Right kidney (tissue), 1 donor: ENCODE results near the gene FGFBP2.
"Not testable (repeated sequence)": the region's sequence is repeated elsewhere in the genome, so short reads cannot be mapped to it uniquely, and the experiment has no call there.

Source experiments
- DNase-seq: peaks from one replicate; pipeline ENCODE4 v3.0.0-alpha.2; 2016

FGFBP2 gene

DNA sequence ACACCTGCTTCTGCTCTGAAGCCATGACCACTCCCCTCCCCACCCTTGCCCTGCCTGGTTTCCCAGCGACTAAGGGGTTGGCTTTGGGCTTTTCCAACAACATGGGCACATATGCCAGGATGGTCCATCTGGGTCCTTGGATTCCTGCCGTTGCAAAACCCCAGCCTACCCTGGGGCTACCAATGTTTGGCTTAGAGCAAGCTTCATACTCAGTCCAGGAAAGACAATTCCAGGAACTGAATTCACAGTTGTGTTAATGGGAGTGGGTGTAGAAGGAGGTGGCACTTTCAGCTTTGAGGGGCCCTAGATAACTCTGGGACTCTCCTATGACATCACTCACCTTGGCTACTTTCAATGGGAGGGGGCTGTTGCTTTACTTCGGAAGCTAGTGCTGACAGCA lies 33.4 kb downstream of the FGFBP2 start:
- DNase-seq, result no peak

DNA sequence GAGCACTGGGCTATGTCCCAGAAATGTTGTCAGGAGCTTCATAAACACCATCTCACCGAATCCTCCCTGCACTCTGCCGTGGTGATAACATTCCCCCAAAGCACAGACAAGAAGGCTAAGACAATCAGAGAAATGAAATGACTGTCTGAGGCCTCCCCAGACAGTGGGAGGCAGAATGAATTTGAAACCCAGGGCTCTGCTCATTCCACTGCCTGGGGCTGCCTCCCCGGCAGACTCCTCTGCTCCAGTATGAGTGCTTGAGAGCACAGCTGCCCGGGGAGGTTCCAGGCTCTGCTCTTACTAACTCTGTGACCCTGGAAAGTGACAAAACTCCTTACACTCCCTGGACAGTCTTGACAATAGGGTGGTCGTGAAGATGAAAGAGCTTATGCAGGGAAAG lies 34.1 kb downstream of the FGFBP2 start:
- no peak for DNase-seq

- DNase-seq, result no peak
Measured at GRCh38 chr4:15926486-15926885, 36.5 kb downstream of the FGFBP2 start.

- no peak for DNase-seq
Measured at GRCh38 chr4:15925830-15926229, 37.1 kb downstream of the FGFBP2 start.

GRCh38 chr4:15921592-15921932 lies 41.4 kb downstream of the FGFBP2 start:
- DNase-seq, result no peak

DNA sequence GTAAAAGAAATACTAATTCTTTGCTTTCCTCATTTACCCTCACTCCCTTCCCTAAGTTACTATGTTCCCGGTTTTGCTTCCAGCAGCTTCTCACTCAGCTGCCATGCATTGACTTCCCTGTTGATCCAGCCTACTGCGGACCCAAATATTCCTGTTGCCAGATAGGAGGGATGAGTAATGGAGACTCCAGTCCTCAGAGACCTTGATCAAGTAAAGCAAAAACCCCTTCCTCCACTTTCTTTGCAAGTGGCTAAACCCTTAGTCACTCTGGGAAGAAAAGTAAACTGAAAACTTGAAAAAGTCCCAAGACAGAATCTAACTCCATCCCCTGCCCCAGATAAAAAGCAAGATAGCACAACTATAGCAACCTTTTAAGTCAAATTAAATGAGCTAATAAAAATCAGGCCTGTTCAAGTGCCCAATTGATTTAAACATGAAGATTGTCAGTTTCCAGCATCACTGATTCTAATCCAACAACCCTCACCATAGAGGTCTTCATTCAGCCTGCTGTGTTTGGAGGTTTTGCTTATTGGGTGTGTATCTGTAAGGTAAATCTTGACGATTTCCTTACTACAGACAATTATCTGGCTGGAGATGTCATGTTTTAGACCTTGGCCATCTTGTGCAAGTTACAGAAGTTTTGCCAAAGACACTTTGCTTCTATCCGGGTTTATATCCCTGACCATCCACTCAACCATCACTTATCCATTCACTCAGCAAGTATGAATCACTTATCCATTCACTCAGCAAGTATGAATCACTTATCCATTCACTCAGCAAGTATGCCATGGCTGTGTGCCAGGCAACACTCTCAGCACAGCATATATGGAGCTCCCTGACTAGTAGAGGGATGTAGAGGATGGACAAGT lies 42.0 kb downstream of the FGFBP2 start:
- no peak for DNase-seq

DNA sequence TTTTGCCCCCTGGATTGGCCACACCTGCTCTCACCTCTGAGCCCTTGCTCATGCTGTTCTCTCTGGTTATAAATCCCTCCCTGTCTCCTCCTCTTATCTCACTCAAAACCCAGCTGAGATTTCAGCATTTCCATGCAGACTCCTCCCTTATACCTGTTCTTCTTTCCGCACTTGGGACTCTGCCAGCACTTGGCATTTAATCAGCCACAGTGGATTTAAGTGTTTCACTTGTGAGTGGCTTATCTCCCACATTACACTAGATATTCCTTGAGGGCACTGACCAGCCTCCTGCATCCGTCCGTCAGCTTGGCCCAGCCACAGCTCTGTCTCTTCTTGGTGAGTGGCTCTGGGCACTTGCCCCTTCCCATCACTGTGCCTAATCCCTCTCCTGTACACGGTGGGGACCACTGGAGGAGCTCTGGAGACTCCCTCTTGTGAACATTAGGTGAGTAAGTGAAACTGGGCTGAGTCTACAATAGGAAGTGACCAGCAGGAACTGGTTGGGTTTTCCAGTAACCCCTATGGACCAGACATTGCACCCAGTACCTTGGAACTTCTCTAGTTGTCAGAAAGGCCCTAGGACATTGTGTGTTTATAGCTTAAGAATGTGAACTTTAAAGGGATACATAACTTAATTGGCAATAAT lies 44.4 kb downstream of the FGFBP2 start:
- DNase-seq, result no peak

GRCh38 chr4:15917297-15917696 lies 45.7 kb downstream of the FGFBP2 start:
- DNase-seq, result no peak

DNA sequence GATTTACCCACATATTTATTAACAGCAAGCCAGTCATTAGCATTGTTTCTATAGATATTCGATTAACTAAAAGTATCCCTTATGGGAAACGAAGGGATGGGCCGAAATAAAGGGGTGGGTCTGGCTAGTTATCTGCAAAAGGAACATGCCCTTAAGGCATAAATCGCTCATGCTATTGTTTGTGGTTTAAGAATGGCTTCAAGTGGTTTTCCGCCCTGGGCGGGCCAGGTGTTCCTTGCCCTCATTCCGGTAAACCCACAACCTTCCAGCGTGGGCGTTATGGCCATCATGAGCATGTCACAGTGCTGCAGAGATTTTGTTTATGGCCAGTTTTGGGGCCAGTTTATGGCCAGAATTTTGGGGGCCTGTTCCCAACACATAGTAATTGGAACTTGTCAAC lies 46.6 kb downstream of the FGFBP2 start:
- not testable (repeated sequence) for DNase-seq

DNA sequence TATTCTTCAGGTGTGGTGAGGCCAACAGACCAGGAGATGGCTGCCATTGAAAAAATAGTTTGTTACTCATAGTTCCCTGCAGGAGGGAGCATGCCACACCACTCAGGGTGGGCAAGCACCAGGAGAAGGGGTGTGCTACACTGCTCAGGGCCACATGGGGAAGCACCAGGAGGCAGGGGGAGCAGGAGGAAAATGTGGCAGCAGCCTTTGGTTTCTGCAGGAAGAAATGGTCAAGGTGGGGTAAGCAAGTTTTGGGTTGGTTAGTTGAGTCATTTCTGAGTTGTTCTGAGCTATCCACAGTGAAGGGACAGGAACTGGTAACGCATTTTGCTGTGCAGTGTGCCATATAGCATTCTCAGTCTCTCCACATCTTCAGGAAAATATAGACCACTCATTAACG lies 48.2 kb downstream of the FGFBP2 start:
- DNase-seq, result no peak

DNA sequence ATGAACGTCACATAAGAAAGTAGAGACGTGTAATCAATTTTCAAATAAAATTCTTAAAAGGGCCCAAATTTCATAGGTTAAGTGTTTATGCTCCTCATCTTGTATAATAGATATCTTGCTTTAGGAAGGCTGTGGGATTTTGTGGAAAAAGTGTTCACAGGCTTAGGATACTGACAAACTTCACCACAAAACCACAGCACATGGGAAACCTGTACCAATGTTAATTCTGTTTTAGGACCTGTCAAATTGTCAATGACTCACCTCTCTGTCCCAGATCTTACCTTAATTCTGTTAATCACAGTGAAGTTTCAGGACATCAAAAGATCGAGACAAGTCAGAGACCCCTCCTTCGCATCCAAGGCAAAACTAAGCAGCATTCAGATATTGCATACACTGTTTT lies 48.7 kb downstream of the FGFBP2 start:
- no peak for DNase-seq

GRCh38 chr4:15913631-15913970 lies 49.4 kb downstream of the FGFBP2 start:
- no peak for DNase-seq

GRCh38 chr4:15912961-15913630 lies 49.9 kb downstream of the FGFBP2 start:
- DNase-seq, result no peak

DNA sequence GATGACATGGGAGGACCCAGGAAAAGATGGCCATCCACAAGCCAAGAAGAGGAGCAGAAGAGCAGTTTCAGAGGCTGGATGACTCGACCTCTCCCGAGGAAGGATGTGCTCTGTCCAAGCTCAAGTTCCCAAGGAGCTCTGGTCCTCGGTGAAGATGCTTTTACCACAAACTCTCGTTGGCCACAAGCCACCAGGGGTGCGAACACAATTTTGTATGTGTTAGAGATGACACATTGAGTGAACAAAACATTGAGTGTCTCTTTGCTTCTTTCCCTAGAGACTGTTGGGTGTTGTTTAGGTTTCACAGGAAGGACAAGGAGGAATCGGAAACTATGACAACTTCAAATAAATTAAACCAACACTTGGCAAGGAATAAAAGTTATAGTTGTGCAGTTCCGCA lies 50.7 kb downstream of the FGFBP2 start:
- DNase-seq, result no peak
